GM23338 (cell line): ENCODE data around the gene SLX4IP. TPM values are rescaled to one million over a fixed set of nuclear protein-coding genes. Genes with fewer than 3 reads are reported as not detected.

Experiments
- ATAC-seq: fragments of 200-7000 bp; cut with Tn5 transposase; 3 replicates; pipeline ENCODE4 v1.9.1; 2020
- DNase-seq: peaks from one replicate; pipeline ENCODE4 v3.0.0-alpha.2; 2015; ENCODE audit warnings: low spot score
- H2AFZ ChIP-seq: fragments of 200-600 bp; sonication (generic); 2 replicates; pipeline ENCODE4 v1.8.0; 2016; ENCODE audit warnings: antibody characterized with exemption, mild to moderate bottlenecking, moderate library complexity
- H3F3A ChIP-seq: fragments of 200-600 bp; sonication (generic); replicated peaks from 2 replicates; pipeline ENCODE4 v1.8.0; 2017; ENCODE audit warnings: antibody characterized with exemption, mixed run types, low read depth
- H3K27ac ChIP-seq: fragments of 200-600 bp; sonication (generic); 2 replicates; pipeline ENCODE4 v1.6.1; 2016; ENCODE audit warnings: low read depth
- H3K27me3 ChIP-seq: fragments of 200-600 bp; sonication (generic); 2 replicates; pipeline ENCODE4 v1.8.0; 2016; ENCODE audit warnings: mild to moderate bottlenecking, mixed run types, moderate library complexity; ENCODE audit not compliant: insufficient read depth
- H3K36me3 ChIP-seq: fragments of 200-600 bp; sonication (generic); 2 replicates; pipeline ENCODE4 v1.8.0; 2016; ENCODE audit warnings: mild to moderate bottlenecking; ENCODE audit not compliant: insufficient read depth
- H3K4me1 ChIP-seq: fragments of 200-600 bp; sonication (generic); 2 replicates; pipeline ENCODE4 v1.8.0; 2016; ENCODE audit warnings: mild to moderate bottlenecking, moderate library complexity; ENCODE audit not compliant: insufficient read depth
- H3K4me2 ChIP-seq: fragments of 200-600 bp; sonication (generic); 2 replicates; pipeline ENCODE4 v1.7.1; 2017; ENCODE audit warnings: mixed run types
- H3K4me3 ChIP-seq: fragments of 200-600 bp; sonication (generic); 2 replicates; pipeline ENCODE4 v1.6.1; 2016; ENCODE audit warnings: mixed run types
- H3K79me2 ChIP-seq: fragments of 200-600 bp; sonication (generic); replicated peaks from 2 replicates; pipeline ENCODE4 v1.8.0; 2017; ENCODE audit warnings: mild to moderate bottlenecking; ENCODE audit not compliant: insufficient read depth
- H3K9me2 ChIP-seq: fragments of 200-600 bp; sonication (generic); 2 replicates; pipeline ENCODE4 v1.8.0; 2017; ENCODE audit not compliant: insufficient read depth
- H4K20me1 ChIP-seq: fragments of 200-600 bp; sonication (generic); replicated peaks from 2 replicates; pipeline ENCODE4 v1.8.0; 2017; ENCODE audit warnings: mild to moderate bottlenecking; ENCODE audit not compliant: insufficient read depth
- H3K27ac Mint-ChIP-seq: 2 replicates; pipeline ENCODE4 v1.8.0; 2020; ENCODE audit warnings: inconsistent platforms, mild to moderate bottlenecking, moderate library complexity, mixed read lengths
- H3K27me3 Mint-ChIP-seq: 3 replicates; pipeline ENCODE4 v1.8.0; 2022; ENCODE audit warnings: low read depth, mild to moderate bottlenecking, moderate library complexity, mixed read lengths, inconsistent platforms; ENCODE audit not compliant: insufficient read depth, poor library complexity
- H3K36me3 Mint-ChIP-seq: 3 replicates; pipeline ENCODE4 v1.8.0; 2021; ENCODE audit warnings: low read depth, mild to moderate bottlenecking, inconsistent platforms, moderate library complexity, mixed read lengths
- H3K4me1 Mint-ChIP-seq: 3 replicates; pipeline ENCODE4 v1.8.0; 2020; ENCODE audit warnings: mild to moderate bottlenecking, inconsistent platforms, mixed read lengths
- H3K4me3 Mint-ChIP-seq: 3 replicates; pipeline ENCODE4 v1.8.0; 2021; ENCODE audit warnings: moderate library complexity, mild to moderate bottlenecking, inconsistent platforms, mixed read lengths
- H3K9me3 Mint-ChIP-seq: 3 replicates; pipeline ENCODE4 v1.8.0; 2020; ENCODE audit warnings: moderate library complexity, mild to moderate bottlenecking, inconsistent platforms, mixed read lengths
- CREB1 ChIP-seq: fragments of 250-450 bp; sonication (Bioruptor Pico); IDR thresholded peaks from 2 replicates; pipeline ENCODE4 v1.5.0; 2020; ENCODE audit warnings: low read depth, mild to moderate bottlenecking, moderate library complexity
- CTCF ChIP-seq, 2 experiments: fragments of 200-600 bp in 1 of 2; sonication (generic) in 1 of 2; conservative IDR thresholded peaks; 2 replicates each; pipeline versions ENCODE4 v1.5.1 to v1.6.1; 2016 to 2017; ENCODE audit warnings: antibody characterized with exemption in 2 of 2, low read depth in 2 of 2, mild to moderate bottlenecking in 2 of 2, moderate library complexity in 1 of 2
- ETS1 ChIP-seq: IDR thresholded peaks from 2 replicates; pipeline ENCODE4 v1.6.1; 2016; ENCODE audit warnings: antibody characterized with exemption
- EZH2 ChIP-seq: fragments of 200-600 bp; sonication (generic); IDR thresholded peaks from one replicate; pipeline ENCODE4 v1.8.0; 2017; ENCODE audit warnings: antibody characterized with exemption, mild to moderate bottlenecking, low read depth; ENCODE audit not compliant: unreplicated experiment
- EZH2phosphoT487 ChIP-seq: fragments of 200-600 bp; sonication (generic); IDR thresholded peaks from one replicate; pipeline ENCODE4 v1.8.1; 2018; ENCODE audit warnings: antibody characterized with exemption; ENCODE audit not compliant: unreplicated experiment
- JUNB ChIP-seq: IDR thresholded peaks from one replicate; pipeline ENCODE4 v1.6.1; 2016; ENCODE audit warnings: antibody characterized with exemption; ENCODE audit not compliant: unreplicated experiment
- NANOG ChIP-seq: IDR thresholded peaks from 2 replicates; pipeline ENCODE4 v1.6.1; 2016; ENCODE audit warnings: antibody characterized with exemption, borderline replicate concordance
- POLR2AphosphoS5 ChIP-seq: IDR thresholded peaks from 2 replicates; pipeline ENCODE4 v1.6.1; 2016; ENCODE audit warnings: antibody characterized with exemption, low read depth
- REST ChIP-seq: IDR thresholded peaks from one replicate; pipeline ENCODE4 v1.6.1; 2018; ENCODE audit warnings: antibody characterized with exemption; ENCODE audit not compliant: unreplicated experiment
- STAT1 ChIP-seq: IDR thresholded peaks from one replicate; pipeline ENCODE4 v1.6.1; 2016; ENCODE audit warnings: antibody characterized with exemption; ENCODE audit not compliant: unreplicated experiment
- ZNF114 ChIP-seq: fragments of 250-450 bp; sonication (Bioruptor Pico); IDR thresholded peaks from 2 replicates; pipeline ENCODE4 v1.5.0; 2020; ENCODE audit warnings: mild to moderate bottlenecking, moderate library complexity
- ZNF331 ChIP-seq: fragments of 250-450 bp; sonication (Bioruptor Pico); IDR thresholded peaks from 2 replicates; pipeline ENCODE4 v1.5.0; 2020; ENCODE audit warnings: low read depth, mild to moderate bottlenecking, moderate library complexity
- ZNF462 ChIP-seq: fragments of 250-450 bp; sonication (Bioruptor Pico); IDR thresholded peaks from 2 replicates; pipeline ENCODE4 v1.5.0; 2020; ENCODE audit warnings: mild to moderate bottlenecking, moderate library complexity
- polyA plus RNA-seq: library from polyadenylated mRNA; unstranded; fragments of >200 nt; fragmentation: Nextera tagmentation; extraction: Ambion mirVana; gene quantifications from 2 replicates; pipeline ENCODE4 v1.2.1, GENCODE V29; 2016
- total RNA-seq: library from RNA; depleted of rRNA; stranded (reverse); fragments of >200 nt; shearing (Covaris generic); gene quantifications from 2 replicates; pipeline ENCODE4 v1.2.3, GENCODE V29; 2014

Gene SLX4IP
- total and polyA plus RNA-seq, 2 experiments from 2014 or later: 9.1 to 9.8 TPM

GRCh38 chr20:10644458-10645204 is 209.5 kb downstream of the SLX4IP start (continued):
- TF ChIP-seq CTCF (conservative IDR thresholded peaks at IDR 0.05; ENCODE audit: low read depth in 2 of 2): no peak
- no peak for TF ChIP-seq ZNF114 (CRISPR knock-in tag)
- TF ChIP-seq EZH2: no peak

GRCh38 chr20:10645205-10645570 is 210.1 kb downstream of the SLX4IP start:
- Histone ChIP-seq H3K27ac (no peak overlapping the region), H4K20me1 (peaks cover 10% of the 10 kb centered on the region), H3K79me2 (no peaks in the 10 kb centered on the region), H3K4me1 (peaks cover 19% of the 10 kb centered on the region), H3K9me2 (no peaks in the 10 kb centered on the region), H3K4me3 (no peak overlapping the region), H3K4me2 (no peak overlapping the region), H3K27me3 (no peaks in the 10 kb centered on the region), H3F3A (no peaks in the 10 kb centered on the region), H3K36me3 (peaks cover 66% of the 10 kb centered on the region), H2AFZ (no peak overlapping the region)
- no peak overlapping the region for H3K27ac Mint-ChIP-seq
- peaks cover 100% of the 10 kb centered on the region for H3K36me3 Mint-ChIP-seq
- H3K27me3 Mint-ChIP-seq: peaks cover 12% of the 10 kb centered on the region
- DNase-seq: no peak
- peaks cover 31% of the 10 kb centered on the region for H3K4me1 Mint-ChIP-seq
- no peak overlapping the region for H3K4me3 Mint-ChIP-seq
- H3K9me3 Mint-ChIP-seq: no peaks in the 10 kb centered on the region
- no peak for ATAC-seq
- TF ChIP-seq REST: no peak
- no peak for TF ChIP-seq POLR2AphosphoS5
- TF ChIP-seq ZNF331 (CRISPR knock-in tag): no peak
- TF ChIP-seq ZNF462 (CRISPR knock-in tag): no peak
- TF ChIP-seq EZH2: no peak
- no peak for TF ChIP-seq CREB1 (CRISPR knock-in tag)
- TF ChIP-seq JUNB: no peak
- no peak for TF ChIP-seq STAT1
- no peak for TF ChIP-seq NANOG
- TF ChIP-seq EZH2phosphoT487: no peak
- TF ChIP-seq ETS1: no peak
